ENCODE results near the gene PLA2G2E. TPM values are rescaled to one million over a fixed set of nuclear protein-coding genes. Genes with fewer than 3 reads are reported as not detected.

The PLA2G2E gene
- total RNA-seq, 1 donor from 2014 or later, result not detected

GRCh38 chr1:19879661-19880060, 43.8 kb downstream of the PLA2G2E start:
- Histone ChIP-seq H2AFZ (ENCODE audit: low read depth, low read length) (no peak overlapping the region), H4K20me1 (ENCODE audit: insufficient read depth, low read length) (peaks cover 20% of the 10 kb centered on the region), H3K27ac (ENCODE audit: low read depth, low read length) (no peak overlapping the region), H3K27me3 (ENCODE audit: insufficient read depth, low read length) (peaks cover 8% of the 10 kb centered on the region), H3K79me2 (ENCODE audit: insufficient read depth, low read length) (peaks cover 22% of the 10 kb centered on the region), H3K4me3 (ENCODE audit: insufficient read depth, low read depth, low read length) (no peak overlapping the region), H3K9ac (ENCODE audit: low read length) (no peak overlapping the region), H3K4me2 (ENCODE audit: low read length) (no peak overlapping the region), H3K36me3 (ENCODE audit: insufficient read depth, low read length) (no peaks in the 10 kb centered on the region), H3K4me1 (ENCODE audit: insufficient read depth, low read length) (peaks cover 15% of the 10 kb centered on the region), H3K9me3 (ENCODE audit: insufficient read depth, low read depth, low read length) (no peaks in the 10 kb centered on the region)
- Mint-ChIP-seq H3K36me3 (ENCODE audit: low read depth, unreplicated experiment) (no peaks in the 10 kb centered on the region), H3K4me1 (ENCODE audit: low read depth, unreplicated experiment) (peaks cover 13% of the 10 kb centered on the region), H3K27me3 (ENCODE audit: low read depth, unreplicated experiment) (peaks cover 3% of the 10 kb centered on the region), H3K9me3 (ENCODE audit: unreplicated experiment) (peaks cover 2% of the 10 kb centered on the region), H3K4me3 (ENCODE audit: unreplicated experiment) (no peak overlapping the region), H3K27ac (ENCODE audit: unreplicated experiment) (no peak overlapping the region)
- TF ChIP-seq CTCF (IDR thresholded peaks at IDR 0.05; ENCODE audit: insufficient read depth, low read depth, low read length) (no peak), EZH2 (IDR thresholded peaks at IDR 0.05; ENCODE audit: insufficient read depth, low read length) (no peak)
- no peak for DNase-seq (ENCODE audit: low read depth)
- no peak for FAIRE-seq

- TF ChIP-seq CTCF (IDR thresholded peaks at IDR 0.05; ENCODE audit: insufficient read depth, low read depth, low read length) (no peak), EZH2 (IDR thresholded peaks at IDR 0.05; ENCODE audit: insufficient read depth, low read length) (no peak)
- Histone ChIP-seq H3K79me2 (ENCODE audit: insufficient read depth, low read length) (peaks cover 18% of the 10 kb centered on the region), H3K27ac (ENCODE audit: low read depth, low read length) (no peak overlapping the region), H3K4me2 (ENCODE audit: low read length) (no peak overlapping the region), H4K20me1 (ENCODE audit: insufficient read depth, low read length) (peaks cover 16% of the 10 kb centered on the region), H3K9ac (ENCODE audit: low read length) (no peak overlapping the region), H3K27me3 (ENCODE audit: insufficient read depth, low read length) (peaks cover 8% of the 10 kb centered on the region), H3K36me3 (ENCODE audit: insufficient read depth, low read length) (no peaks in the 10 kb centered on the region), H2AFZ (ENCODE audit: low read depth, low read length) (no peak overlapping the region), H3K4me1 (ENCODE audit: insufficient read depth, low read length) (peaks cover 14% of the 10 kb centered on the region), H3K9me3 (ENCODE audit: insufficient read depth, low read depth, low read length) (no peaks in the 10 kb centered on the region), H3K4me3 (ENCODE audit: insufficient read depth, low read depth, low read length) (no peak overlapping the region)
- Mint-ChIP-seq H3K9me3 (ENCODE audit: unreplicated experiment) (peaks cover 4% of the 10 kb centered on the region), H3K4me3 (ENCODE audit: unreplicated experiment) (no peak overlapping the region), H3K4me1 (ENCODE audit: low read depth, unreplicated experiment) (peaks cover 9% of the 10 kb centered on the region), H3K27ac (ENCODE audit: unreplicated experiment) (no peak overlapping the region), H3K36me3 (ENCODE audit: low read depth, unreplicated experiment) (no peaks in the 10 kb centered on the region), H3K27me3 (ENCODE audit: low read depth, unreplicated experiment) (peaks cover 3% of the 10 kb centered on the region)
- FAIRE-seq (no peak), DNase-seq (ENCODE audit: low read depth) (no peak)
Measured at GRCh38 chr1:19879227-19879626, 44.2 kb downstream of the PLA2G2E start.

- DNase-seq (ENCODE audit: low read depth) (no peak), FAIRE-seq (no peak)
- Mint-ChIP-seq H3K27ac (ENCODE audit: unreplicated experiment) (no peak overlapping the region), H3K4me3 (ENCODE audit: unreplicated experiment) (no peak overlapping the region), H3K9me3 (ENCODE audit: unreplicated experiment) (peaks cover 4% of the 10 kb centered on the region), H3K36me3 (ENCODE audit: low read depth, unreplicated experiment) (no peaks in the 10 kb centered on the region), H3K27me3 (ENCODE audit: low read depth, unreplicated experiment) (peaks cover 3% of the 10 kb centered on the region), H3K4me1 (ENCODE audit: low read depth, unreplicated experiment) (peaks cover 5% of the 10 kb centered on the region)
- no peak for TF ChIP-seq EZH2 (IDR thresholded peaks at IDR 0.05; ENCODE audit: insufficient read depth, low read length)
- Histone ChIP-seq H3K4me3 (ENCODE audit: insufficient read depth, low read depth, low read length) (no peak overlapping the region), H3K27ac (ENCODE audit: low read depth, low read length) (no peak overlapping the region), H3K9ac (ENCODE audit: low read length) (no peak overlapping the region), H4K20me1 (ENCODE audit: insufficient read depth, low read length) (peaks cover 10% of the 10 kb centered on the region), H3K4me2 (ENCODE audit: low read length) (no peak overlapping the region), H3K79me2 (ENCODE audit: insufficient read depth, low read length) (peaks cover 12% of the 10 kb centered on the region), H3K27me3 (ENCODE audit: insufficient read depth, low read length) (peaks cover 8% of the 10 kb centered on the region), H3K9me3 (ENCODE audit: insufficient read depth, low read depth, low read length) (no peaks in the 10 kb centered on the region), H2AFZ (ENCODE audit: low read depth, low read length) (no peak overlapping the region), H3K36me3 (ENCODE audit: insufficient read depth, low read length) (no peaks in the 10 kb centered on the region), H3K4me1 (ENCODE audit: insufficient read depth, low read length) (peaks cover 8% of the 10 kb centered on the region)
Measured at GRCh38 chr1:19878637-19878985, 44.8 kb downstream of the PLA2G2E start.
